ENCODE results near the gene RASGEF1C. TPM values are rescaled to one million over a fixed set of nuclear protein-coding genes. Genes with fewer than 3 reads are reported as not detected.

RASGEF1C gene
- total and polyA plus RNA-seq, 2 of the 13 experiments (the other 11 are each of a cell fraction or from before 2014, with no cell fraction given): not detected

- H3K9ac ChIP-seq (ENCODE audit: insufficient read depth, low read depth, low read length): no peak overlapping the region
- no peak for TF ChIP-seq ZSCAN22 (CRISPR knock-in tag; IDR thresholded peaks at IDR 0.05)
- no peak for TF ChIP-seq TBX2 (CRISPR knock-in tag; IDR thresholded peaks at IDR 0.05; ENCODE audit: borderline replicate concordance)
- TF ChIP-seq DRAP1 (CRISPR knock-in tag; IDR thresholded peaks at IDR 0.05): no peak
- no peak for TF ChIP-seq ZSCAN31 (CRISPR knock-in tag; IDR thresholded peaks at IDR 0.05; ENCODE audit: low read depth)
- TF ChIP-seq CCDC6 (CRISPR knock-in tag; IDR thresholded peaks at IDR 0.05): no peak
- TF ChIP-seq, protein P1, sequence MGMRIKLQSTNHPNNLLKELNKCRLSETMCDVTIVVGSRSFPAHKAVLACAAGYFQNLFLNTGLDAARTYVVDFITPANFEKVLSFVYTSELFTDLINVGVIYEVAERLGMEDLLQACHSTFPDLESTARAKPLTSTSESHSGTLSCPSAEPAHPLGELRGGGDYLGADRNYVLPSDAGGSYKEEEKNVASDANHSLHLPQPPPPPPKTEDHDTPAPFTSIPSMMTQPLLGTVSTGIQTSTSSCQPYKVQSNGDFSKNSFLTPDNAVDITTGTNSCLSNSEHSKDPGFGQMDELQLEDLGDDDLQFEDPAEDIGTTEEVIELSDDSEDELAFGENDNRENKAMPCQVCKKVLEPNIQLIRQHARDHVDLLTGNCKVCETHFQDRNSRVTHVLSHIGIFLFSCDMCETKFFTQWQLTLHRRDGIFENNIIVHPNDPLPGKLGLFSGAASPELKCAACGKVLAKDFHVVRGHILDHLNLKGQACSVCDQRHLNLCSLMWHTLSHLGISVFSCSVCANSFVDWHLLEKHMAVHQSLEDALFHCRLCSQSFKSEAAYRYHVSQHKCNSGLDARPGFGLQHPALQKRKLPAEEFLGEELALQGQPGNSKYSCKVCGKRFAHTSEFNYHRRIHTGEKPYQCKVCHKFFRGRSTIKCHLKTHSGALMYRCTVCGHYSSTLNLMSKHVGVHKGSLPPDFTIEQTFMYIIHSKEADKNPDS (CRISPR knock-in tag; IDR thresholded peaks at IDR 0.05): no peak
- no peak for TF ChIP-seq CREB1 (IDR thresholded peaks at IDR 0.05)
- TF ChIP-seq CREB1 (CRISPR knock-in tag; IDR thresholded peaks at IDR 0.05): no peak
- TF ChIP-seq ZSCAN9 (CRISPR knock-in tag; IDR thresholded peaks at IDR 0.05; ENCODE audit: borderline replicate concordance): no peak
- TF ChIP-seq MXD4 (CRISPR knock-in tag; IDR thresholded peaks at IDR 0.05): no peak
- H3K4me2 ChIP-seq (ENCODE audit: low read depth, low read length): no peak overlapping the region
- H4K20me1 ChIP-seq (ENCODE audit: insufficient read depth, low read length): no peaks in the 10 kb centered on the region
- H3K27me3 ChIP-seq (ENCODE audit: control insufficient read depth in 1 of 2, insufficient read depth in 2 of 2, low read length in 2 of 2): peaks cover 4 to 40% of the 10 kb centered on the region in 2 experiments; a peak in 4 of 5 replicates
- WGBS (ENCODE audit: low lambda C conversion rate): 66% methylated on average over 15 of the region's 31 CpGs
- CTCF ChIA-PET (ENCODE audit: low intra/inter-chr PET ratio, low total read pairs): interaction anchor here (1.2 kb wide), 1 partner anchor 213 kb away, joined by 4 read pairs; no protein-coding TSS in a partner anchor
- no peak overlapping the region for H3K4me3 ChIP-seq (replicated peaks in 1 of 3; ENCODE audit: insufficient read depth in 1 of 3, low read depth in 2 of 3, low read length in 3 of 3)
- H3K79me2 ChIP-seq (ENCODE audit: insufficient read depth, low read length): no peaks in the 10 kb centered on the region
- FAIRE-seq (no peak), DNase-seq (ENCODE audit: low spot score) (no peak), ATAC-seq (peak; percentile 11; the same call in 2 of the 3 replicates)
- H2AFZ ChIP-seq (ENCODE audit: low read length): no peak overlapping the region
- POLR2A ChIA-PET: no interaction called here
- H3K9me3 ChIP-seq (ENCODE audit: low read length): no peaks in the 10 kb centered on the region
- BruUV-seq (replicated peaks): no TSS peak
- intact Hi-C loops (cut with micrococcal nuclease; ENCODE audit: unreplicated experiment): no loop called here
- no peak overlapping the region for H3K27ac ChIP-seq (ENCODE audit: extremely low read length, insufficient read depth, low read length)
- no peaks in the 10 kb centered on the region for H3K4me1 ChIP-seq (ENCODE audit: insufficient read depth, low read length)
- no peaks in the 10 kb centered on the region for H3K36me3 ChIP-seq (replicated peaks in 1 of 2; ENCODE audit: control insufficient read depth in 1 of 2, insufficient read depth in 2 of 2, low read length in 2 of 2)
- in situ Hi-C loops (cut with HindIII; ENCODE audit: extremely low pct_ligation_motif_present, low pct_unique_long_range_greater_than_20kb): no loop called here
Measured at GRCh38 chr5:180116077-180116999, 92.7 kb downstream of the RASGEF1C start.
